IPS-18c (cell line): ENCODE measurements around the gene FPR3.

Source experiments
- H3K4me3 ChIP-seq: 2 replicates; pipeline ENCODE4 v1.7.0; 2013; ENCODE audit warnings: low read depth, mild to moderate bottlenecking, low read length, moderate library complexity; ENCODE audit not compliant: insufficient read depth
- H3K9me3 ChIP-seq: one replicate; pipeline ENCODE4 v1.6.1; 2013; ENCODE audit warnings: mild to moderate bottlenecking, low read length, moderate library complexity; ENCODE audit not compliant: control insufficient read depth, insufficient read depth

Gene FPR3

GRCh38 chr19:51820831-51821446 is 26.0 kb downstream of the FPR3 start:
- Histone ChIP-seq H3K9me3 (peaks cover 4% of the 10 kb centered on the region), H3K4me3 (no peak overlapping the region)

- Histone ChIP-seq H3K9me3 (peaks cover 4% of the 10 kb centered on the region), H3K4me3 (no peak overlapping the region)
Observed at GRCh38 chr19:51821456-51821855, 26.5 kb downstream of the FPR3 start.

- peaks cover 4% of the 10 kb centered on the region for H3K9me3 ChIP-seq
- no peak overlapping the region for H3K4me3 ChIP-seq
Observed at GRCh38 chr19:51821921-51822320, 27.0 kb downstream of the FPR3 start.

GRCh38 chr19:51822325-51822724 is 27.4 kb downstream of the FPR3 start:
- Histone ChIP-seq H3K4me3 (no peak overlapping the region), H3K9me3 (peaks cover 4% of the 10 kb centered on the region)

- peaks cover 7% of the 10 kb centered on the region for H3K9me3 ChIP-seq
- no peak overlapping the region for H3K4me3 ChIP-seq
Observed at GRCh38 chr19:51822946-51823345, 28.0 kb downstream of the FPR3 start.

- peaks cover 12% of the 10 kb centered on the region for H3K9me3 ChIP-seq
Observed at GRCh38 chr19:51824281-51825005, 29.5 kb downstream of the FPR3 start.

GRCh38 chr19:51830274-51830673 is 35.3 kb downstream of the FPR3 start:
- Histone ChIP-seq H3K9me3 (peaks cover 8% of the 10 kb centered on the region), H3K4me3 (no peak overlapping the region)

More at GRCh38 chr19:51824281-51825005, 29.5 kb downstream of the FPR3 start:
- no peak overlapping the region for H3K4me3 ChIP-seq

GRCh38 chr19:51837145-51837544 is 42.2 kb downstream of the FPR3 start:
- H3K4me3 ChIP-seq, result no peak overlapping the region
- H3K9me3 ChIP-seq, result peaks cover 3% of the 10 kb centered on the region

GRCh38 chr19:51861870-51862622 is 67.1 kb downstream of the FPR3 start:
- Histone ChIP-seq H3K9me3 (peaks cover 26% of the 10 kb centered on the region), H3K4me3 (no peak overlapping the region)

GRCh38 chr19:51873097-51873496 is 78.1 kb downstream of the FPR3 start:
- Histone ChIP-seq H3K4me3 (no peak overlapping the region), H3K9me3 (peaks cover 42% of the 10 kb centered on the region)
